Amygdala (tissue), 56 donors: Measurements from ENCODE around the gene MBD3L2B.
A peak's percentile ranks its signal among the peaks of the same experiment; 100 is the strongest.

Experiments
- DNase-seq, 56 donors: peaks; one replicate each; lab custom pipeline; 2025; lab: John Stamatoyannopoulos, UW

Gene MBD3L2B

DNA sequence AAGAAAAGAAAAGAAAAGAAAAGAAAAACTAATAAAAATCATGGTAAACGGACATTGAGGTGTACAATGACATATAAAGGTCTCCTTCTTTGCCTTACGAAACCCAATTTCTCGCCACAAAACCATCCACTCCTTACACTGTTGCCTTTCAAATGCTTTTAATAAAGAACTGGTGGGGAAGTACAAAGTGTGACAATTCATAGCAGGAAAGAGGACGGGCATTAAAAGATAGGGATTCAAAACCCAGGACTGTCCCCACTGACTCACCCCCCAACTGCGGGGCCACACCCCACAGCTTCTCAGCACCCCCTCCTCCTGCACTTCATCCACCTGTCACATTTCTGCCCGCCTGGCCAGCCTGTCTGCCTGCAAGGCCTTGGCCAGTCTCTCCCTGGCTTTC lies 2.4 kb downstream of the MBD3L2B start:
- DNase-seq: no peak

DNA sequence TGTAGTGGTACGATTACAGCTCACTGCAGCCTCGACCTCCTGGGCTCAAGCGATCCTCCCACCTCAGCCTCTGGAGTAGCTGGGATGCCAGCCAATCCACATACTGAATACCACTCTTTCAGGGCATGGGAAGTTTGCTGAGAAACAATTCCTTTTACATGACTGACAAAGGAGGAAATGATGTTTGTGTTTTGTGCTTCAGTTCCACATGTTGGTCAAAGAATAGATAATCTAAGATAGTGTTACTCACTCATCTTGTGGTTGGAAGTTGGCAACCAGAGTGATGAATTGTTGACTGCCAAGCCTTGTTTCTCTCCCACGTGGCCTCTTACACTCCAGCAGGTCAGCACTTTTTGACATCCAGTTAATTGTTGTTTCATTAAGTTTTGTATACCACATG lies 7.6 kb downstream of the MBD3L2B start:
- no peak for DNase-seq

DNA sequence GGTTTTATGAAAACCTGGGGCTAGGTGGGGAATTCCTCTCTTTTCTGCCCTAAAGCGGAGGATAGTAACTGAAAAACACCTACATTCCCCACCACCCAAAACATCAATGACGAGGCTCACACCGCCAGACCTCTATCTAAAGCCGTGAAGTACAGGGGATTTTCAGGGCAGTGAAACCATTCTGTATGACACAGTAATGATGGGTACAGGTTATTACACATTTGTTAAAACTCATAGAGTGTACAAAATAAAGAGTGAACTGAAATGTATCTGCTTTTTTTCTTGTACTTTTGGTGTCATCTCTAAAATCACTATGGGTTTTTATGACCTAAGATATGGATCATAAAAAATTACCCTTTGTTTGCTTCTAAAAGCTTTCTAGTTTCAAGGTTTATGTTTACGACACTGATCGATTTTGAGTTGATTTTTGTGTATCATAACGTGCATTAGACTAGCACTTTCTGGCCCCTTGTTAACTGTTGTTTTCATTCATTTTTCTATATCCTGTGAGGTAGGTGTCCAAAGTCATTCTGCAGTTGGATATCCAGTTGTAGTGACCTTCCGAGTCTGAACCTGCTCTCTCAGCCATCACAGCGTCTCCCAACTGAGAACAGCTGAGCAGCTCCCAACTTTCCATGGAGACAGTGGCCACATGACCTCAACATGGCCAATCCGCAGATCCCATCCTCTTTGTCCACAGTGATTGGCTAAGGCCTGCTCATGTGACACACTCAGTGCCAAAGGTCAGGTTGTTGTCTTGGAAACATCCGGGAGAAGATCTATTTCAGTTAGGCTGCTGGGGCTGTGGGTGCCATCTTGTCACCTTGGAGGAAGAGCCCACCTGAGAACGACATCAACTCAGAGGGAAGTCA lies 10.3 kb downstream of the MBD3L2B start:
- DNase-seq: no peak

DNA sequence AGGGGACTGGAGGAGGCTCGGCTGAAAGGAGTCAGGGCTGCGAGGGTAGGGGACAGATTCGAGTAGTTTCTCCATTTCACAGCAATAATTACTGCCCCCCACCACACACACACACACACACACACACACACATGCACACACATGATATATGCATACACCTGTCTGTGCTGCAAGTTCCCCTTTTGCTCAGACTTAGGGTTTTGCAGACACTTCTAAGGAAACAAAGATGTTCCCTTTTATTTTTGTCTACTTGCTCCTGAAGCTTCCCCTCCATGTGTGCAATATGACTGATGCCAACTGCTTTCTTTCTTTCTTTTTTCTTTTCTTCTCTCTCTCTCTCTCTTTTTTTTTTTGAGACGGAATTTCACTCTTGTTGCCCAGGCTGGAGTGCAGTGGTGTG lies 13.4 kb downstream of the MBD3L2B start:
- no peak for DNase-seq

DNA sequence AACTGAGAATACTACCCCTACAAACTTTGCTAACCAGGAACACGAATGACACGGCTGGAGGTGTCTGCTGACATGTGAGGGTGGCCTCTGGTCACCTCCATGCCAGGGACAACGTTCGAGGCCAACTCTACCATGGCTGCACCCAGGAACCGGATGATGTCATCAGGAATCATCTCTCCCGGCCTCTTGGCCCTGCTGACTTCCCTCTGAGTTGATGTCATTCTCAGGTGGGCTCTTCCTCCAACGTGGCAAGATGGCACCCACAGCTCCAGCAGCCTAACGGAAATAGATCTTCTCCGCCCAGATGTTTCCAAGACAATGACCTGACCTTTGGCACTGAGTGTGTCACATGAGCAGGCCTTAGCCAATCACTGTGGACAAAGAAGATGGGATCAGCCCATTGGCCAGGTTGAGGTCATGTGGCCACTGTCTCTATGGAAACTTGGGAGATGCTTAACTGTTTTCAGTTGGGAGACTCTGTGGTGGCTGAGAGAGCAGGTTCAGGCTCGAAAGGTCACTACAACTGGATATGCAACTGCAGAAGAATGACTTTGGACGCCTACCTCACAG lies 15.0 kb downstream of the MBD3L2B start:
- DNase-seq: no peak

DNA sequence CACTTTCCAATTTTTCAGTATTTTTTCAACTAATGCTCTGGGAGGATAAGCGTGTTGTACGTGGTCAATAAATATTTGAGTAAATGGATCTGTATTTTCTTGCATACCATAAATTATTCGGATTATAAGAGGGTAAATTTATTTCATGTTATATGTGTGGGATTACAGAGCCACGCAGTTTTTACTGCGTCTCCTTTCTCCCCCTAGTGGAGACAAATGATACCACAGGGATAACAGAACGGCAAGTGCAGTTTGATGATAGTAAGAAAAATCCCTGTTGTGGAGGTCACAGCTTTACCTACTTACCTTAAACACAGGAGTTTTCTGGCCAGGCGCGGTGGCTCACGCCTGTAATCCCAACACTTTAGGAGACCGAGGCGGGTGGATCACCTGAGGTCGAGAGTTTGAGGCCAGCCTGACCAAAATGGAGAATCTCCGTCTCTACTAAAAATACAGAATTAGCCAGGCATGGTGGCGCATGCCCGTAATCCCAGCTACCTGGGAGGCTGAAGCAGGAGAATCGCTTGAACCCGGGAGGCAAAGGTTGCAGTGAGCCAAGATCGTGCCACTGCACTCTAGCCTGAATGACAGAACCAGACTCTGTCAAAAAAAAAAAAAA lies 16.8 kb downstream of the MBD3L2B start:
- DNase-seq: peak in 1 of 56 donors; percentile 7

DNA sequence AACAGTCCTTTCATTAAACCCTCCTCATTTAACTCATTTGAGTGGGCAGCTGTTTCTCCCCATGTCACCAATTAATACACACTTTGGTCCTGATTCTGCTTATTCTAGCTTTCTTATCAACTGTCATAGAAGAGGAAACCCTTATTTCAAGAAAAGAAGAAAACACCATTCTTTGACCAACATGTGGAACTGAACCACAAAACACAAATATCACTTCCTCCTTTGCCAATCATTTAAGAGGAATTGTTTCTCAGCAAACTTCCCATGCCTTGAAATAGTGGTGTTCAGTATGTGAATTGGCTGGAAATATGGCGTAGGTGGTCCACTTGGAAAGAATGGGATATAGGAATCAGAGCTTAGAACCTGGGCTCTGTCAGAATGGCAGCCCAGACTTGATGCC lies 20.4 kb downstream of the MBD3L2B start:
- no peak for DNase-seq

DNA sequence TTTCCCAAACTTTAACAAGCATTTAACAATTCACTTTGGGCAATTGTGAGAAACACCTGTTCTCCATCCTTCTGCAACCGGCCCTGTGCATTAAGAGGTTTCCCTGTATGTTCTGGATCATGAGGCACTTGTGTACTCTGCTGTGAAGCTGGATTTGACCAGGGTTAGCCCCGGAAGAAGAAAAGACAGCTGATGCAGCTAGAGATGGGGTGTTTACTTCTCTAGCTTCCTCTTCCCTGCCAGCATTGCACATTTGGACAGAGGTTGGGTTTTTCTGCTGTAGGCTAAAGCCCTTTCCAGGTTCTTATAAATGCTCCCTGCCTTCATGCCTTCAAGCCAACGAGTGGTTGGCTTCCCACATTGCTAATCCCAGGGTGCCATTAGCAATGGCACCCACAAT lies 20.9 kb downstream of the MBD3L2B start:
- peak in 1 of 56 donors; percentile 10 for DNase-seq

DNA sequence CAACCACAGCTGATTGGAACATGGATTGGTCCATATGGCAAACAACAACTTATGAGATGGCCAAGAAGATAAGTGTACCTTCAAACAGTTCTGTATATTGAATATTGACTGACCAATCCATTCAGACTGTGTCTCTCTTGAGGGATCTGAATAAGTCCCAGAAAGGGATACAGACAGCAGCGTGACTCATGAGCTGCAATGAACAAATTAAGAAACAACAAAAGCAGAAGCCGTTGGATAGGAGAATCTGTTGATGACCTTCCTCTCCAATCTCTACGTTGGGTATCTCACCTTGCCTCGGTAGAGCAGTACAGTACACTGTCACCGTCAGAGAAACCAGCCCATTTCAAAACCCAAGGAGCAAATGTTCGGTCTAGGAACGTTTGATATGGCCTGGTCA lies 21.3 kb downstream of the MBD3L2B start:
- no peak for DNase-seq

DNA sequence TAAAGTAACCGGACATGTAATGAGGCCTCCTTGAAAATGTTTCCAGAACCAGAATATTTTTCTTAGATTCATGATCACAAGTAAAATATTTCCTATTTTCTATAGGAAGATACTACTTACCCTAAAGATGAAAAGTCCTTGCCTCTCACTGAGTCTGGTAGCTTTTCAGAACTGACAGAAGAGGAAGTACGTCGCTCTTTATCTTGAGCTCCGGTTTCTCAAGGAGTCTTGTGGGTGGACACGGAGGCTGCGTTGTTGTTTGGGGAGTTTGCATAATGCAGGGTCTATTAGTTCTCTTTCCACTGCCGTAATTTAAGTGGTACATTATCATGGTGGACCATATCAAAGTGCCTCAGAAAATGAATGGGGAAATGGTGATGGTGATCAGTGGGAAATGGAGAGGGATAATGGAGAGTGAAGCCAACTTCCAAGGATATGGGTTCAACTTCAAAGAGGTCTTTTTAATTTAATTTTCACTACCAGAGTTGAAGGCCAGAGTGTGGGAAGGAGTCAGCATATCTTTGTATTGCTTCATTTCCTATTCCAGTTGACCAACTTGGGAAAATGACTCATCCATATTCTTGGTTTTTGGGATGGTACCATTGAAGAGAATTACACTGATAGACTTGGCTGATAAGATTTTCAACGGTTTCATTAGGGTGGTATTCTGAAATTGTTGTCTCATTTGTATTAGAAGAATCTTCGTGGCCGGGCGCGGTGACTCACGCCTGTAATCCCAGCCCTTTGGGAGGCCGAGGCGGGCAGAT lies 23.4 kb downstream of the MBD3L2B start:
- DNase-seq: no peak

DNA sequence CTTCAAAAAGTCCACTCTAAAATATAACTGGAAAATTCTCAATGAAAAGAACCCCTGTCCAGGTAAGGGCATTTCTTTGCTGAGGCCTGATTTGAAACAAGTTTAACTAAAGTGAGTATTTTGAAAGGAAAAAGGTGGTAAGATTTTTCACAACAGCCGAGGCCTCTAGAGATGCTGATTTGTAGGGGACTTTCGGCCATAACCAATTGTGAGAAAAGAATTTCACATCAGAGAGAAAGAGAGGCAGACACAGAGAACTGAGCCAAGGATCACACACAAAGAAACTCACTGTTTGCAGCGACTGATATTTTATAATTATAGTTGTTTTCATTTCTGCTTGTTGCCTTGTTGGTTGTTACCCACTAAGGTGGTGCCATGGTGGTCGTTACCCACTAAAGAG lies 24.4 kb downstream of the MBD3L2B start:
- no peak for DNase-seq

DNA sequence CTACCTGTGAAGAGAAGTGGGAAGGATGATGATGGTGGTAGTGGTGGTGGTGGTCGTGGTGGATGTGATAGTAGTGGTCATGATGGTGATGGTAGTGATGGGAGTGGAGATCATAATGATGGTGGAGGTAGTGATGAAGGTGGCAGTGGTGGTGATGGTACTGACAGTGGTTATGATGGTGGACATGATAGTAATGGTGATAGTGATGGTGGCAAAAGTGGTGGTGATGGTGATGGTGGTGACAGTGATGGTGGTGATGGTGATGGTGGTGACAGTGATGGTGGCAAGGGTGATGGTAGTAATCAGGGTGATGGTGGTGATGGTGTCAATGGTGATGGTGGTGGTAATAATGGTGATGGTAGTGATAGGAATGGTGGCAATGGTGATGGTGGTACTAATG lies 26.2 kb downstream of the MBD3L2B start:
- DNase-seq: no peak

DNA sequence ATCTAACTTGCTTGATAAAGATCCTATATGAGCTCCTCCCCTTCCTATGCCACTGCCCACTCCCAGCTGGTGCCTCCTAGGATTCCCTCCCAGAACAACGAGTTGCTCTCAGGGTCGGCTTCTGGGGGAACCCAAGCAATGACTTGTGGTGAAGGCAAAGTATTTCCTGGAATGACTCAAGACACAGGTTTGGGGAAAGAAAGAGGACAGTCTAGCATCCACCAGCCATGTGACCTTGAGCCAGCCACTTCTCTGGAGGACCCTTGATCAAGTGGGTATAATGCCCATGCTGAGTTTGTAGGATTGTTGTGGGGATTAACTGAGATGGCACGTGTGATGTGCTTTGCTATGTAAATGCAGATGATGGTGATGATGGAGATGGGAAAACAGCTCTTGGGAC lies 33.0 kb downstream of the MBD3L2B start:
- no peak for DNase-seq

DNA sequence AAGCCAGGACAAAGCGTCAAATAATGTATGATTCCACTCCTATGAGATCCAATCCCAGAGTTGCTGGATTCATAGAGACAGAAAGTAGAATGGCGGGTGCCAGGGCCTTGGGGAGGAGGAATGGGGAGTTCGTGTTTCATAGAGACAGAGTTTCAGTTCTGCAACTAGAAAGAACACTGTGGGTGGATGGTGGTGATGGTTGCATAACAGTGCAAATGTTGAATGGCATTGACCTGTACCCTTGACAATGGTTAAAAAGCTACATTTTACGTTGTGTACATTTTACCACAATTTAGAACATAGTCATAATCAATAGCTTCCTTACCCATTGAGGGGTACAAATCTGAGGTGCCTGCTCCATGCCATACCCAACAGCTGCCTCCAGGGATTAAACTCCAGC lies 33.4 kb downstream of the MBD3L2B start:
- DNase-seq: no peak

DNA sequence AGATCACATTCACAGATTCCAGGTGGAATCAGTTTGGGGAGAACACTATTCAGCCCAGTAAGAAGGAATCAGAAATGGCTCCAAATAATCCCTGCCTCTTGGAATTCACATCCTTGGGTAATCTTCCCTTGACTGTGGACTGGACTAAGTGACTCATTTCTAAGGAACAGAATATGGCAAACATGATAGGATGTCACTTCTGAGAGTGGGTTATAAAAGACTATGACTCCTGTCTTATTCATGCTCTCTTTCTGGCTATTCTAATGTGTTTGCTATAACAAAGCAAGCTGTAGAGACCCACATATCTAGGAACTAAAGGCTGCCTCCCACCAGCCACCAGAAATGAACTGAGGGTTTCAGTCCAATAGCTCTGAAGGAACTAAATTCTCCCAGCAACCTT lies 37.8 kb downstream of the MBD3L2B start:
- DNase-seq: no peak

DNA sequence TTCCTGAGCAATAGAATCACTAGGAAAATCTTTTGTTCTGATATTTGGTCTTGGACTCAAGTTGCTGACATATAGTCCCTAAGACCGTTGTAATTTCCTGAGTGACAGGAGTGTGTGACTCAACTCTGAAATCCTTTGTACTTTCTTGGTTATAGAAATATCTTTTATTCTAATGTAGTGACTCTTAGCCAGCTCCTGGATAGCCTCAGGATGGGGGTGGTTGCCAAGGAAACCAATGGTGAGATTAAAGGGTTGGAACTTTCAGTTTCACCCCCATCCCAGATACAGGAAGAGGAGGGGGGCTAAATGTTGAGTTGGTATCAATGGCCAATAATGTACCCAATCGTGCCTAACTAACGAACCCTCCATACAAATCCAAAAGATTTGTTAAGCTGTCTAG lies 41.8 kb downstream of the MBD3L2B start:
- DNase-seq: no peak

DNA sequence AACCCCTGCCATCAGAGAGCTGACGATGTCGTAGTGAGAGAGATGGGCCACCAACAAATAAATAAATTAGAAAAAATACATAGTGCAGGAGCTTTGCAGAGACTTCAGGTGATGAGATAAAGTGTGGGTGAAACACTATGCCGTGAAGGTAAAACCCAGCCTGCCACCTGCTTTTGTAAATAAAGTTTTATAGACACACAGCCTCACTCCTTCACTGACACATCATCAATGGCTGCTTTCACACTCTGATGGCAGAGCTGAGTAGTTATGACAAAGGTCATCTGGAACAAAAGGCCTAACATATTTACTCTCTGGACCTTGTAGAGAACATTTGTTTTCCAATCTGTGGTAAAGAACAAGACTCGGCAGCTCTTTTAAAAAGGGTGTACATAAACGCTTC lies 45.0 kb downstream of the MBD3L2B start:
- DNase-seq: no peak

DNA sequence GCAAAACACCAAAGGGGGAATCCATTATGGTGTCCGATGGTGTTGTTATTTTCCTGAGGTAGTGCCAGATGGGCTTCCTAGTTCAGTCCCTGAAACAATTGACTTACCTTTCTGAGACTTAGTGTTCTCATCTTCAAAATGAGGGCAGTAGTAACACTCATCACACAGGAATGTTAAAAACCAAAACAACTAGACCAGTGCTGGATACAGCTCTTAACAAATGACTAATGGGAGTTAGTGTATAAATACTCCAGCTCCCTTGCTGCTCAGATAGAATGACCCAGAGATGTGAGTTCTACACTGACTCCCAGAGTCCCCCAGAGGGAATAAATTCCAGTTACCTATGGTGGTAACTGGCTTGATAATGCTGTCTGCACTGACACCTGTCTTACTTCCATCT lies 49.9 kb downstream of the MBD3L2B start:
- DNase-seq: no peak

DNA sequence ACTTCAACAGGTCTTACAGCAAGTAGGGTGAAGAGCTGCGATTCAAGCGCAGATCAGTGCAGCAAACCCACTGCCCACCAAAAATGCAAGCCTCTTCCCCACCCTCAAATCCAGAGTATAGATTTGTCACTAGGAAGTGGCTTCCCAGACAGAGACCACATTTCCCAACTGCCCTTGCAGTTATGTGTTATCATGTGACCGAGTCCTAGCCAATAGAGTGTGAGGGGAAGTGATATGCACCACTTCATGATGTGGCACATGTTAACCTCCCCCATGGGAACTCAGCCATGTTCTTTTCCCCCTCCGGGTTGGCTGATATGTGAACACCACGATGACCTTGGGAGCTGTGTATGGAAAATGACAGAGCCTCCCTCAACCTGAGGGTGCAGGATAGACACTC lies 50.8 kb downstream of the MBD3L2B start:
- DNase-seq: no peak

DNA sequence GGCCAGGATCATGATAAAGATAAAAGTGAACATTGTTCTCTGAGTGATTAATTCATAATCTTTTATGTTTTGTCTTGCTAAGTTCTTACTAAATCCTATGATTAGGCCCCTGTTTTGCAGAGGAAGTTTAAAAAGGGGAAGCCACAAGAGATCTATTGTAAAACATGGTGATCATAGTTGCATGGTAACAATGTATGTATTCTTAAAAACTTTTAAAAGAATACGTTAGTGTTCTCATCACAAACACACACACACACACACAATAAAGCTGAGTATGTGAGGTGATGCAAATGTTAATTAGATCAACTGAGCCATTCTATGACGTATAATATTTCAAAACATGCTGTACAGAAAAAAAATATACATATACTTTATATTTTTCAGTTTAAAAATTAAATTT lies 51.2 kb downstream of the MBD3L2B start:
- no peak for DNase-seq

DNA sequence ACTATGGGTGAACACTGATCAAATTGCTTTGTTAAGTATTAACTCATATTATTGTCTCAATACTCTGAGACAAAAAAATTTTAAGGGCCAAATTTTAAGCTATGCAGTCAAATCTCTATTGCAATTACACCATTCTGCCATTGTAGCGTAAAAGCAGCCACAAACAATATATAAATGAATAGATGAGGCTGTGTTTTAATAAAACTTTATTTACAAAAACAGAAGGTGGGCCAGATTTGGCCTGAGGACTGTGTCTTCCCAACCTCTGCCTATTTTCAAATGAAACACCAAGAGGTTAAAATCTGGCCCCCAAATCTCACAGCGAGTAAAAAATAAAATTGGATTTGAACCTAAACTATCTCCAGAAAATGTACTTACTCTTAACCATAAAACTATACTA lies 51.7 kb downstream of the MBD3L2B start:
- no peak for DNase-seq
